CD4-positive, alpha-beta T cell treated with Interleukin-21 for 1 hour (primary cell): ENCODE measurements around the gene SUGCT.
A peak's percentile ranks its signal among the peaks of the same experiment; 100 is the strongest.

Source experiments
- DNase-seq: peaks from one replicate; pipeline ENCODE4 v3.0.0-alpha.2; 2020

SUGCT gene

DNA sequence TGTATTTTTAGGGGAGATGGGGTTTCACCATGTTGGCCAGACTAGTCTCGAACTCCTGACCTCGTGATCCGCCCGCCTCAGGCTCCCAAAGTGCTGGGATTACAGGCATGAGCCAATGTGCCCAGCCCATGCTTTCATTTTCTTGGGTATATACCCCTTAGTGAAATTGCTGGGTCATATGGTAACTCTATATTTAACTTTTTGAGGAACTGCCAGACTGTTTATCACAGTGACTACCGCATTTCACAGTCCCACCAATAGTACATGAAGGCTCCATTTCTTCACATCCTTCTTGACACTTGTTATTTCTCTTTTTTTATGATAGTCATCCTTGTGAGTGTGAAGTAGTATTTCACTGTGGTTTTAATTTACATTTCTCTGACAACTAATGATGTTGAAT is 134.0 kb downstream of the SUGCT start:
- DNase-seq, result peak; percentile 19

DNA sequence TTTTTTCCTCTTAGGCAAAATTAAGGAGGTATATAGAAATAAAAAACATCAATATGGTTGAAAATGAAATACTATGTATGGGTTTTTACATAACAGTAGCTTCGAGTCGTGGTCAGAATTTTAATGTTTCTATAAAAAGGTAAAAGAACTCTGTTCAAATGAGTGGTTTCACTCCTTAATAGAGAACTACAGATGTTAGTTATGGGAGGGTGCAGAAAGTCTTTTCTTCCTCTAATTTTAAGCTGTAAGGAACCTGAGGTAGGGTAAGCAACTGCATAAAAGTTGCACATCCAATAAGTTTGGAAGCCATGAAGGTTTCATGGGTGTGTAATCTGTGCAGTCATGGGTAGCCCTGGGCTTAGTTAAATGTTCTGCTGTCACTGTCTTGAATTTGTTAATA is 141.3 kb downstream of the SUGCT start:
- no peak for DNase-seq

GRCh38 chr7:40279991-40280390 is 145.2 kb downstream of the SUGCT start:
- DNase-seq, result no peak

DNA sequence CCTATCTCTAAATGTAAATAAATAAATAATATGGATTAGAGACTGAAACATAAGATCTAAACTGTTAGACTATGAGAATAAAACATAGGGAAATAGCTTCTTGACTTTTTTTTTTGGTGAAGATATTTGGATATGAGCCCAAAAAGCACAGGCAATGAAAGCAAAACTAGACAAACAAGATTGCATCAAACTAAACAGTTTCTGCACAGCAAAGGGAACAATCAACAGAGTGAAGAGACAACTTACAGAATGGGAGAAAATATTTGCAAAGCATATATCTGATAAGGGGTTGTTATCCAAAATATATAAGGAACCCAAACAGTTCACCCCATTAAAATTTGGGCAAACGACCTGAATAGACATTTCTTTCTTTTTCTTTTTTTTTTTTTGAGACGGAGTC is 148.1 kb downstream of the SUGCT start:
- no peak for DNase-seq

DNA sequence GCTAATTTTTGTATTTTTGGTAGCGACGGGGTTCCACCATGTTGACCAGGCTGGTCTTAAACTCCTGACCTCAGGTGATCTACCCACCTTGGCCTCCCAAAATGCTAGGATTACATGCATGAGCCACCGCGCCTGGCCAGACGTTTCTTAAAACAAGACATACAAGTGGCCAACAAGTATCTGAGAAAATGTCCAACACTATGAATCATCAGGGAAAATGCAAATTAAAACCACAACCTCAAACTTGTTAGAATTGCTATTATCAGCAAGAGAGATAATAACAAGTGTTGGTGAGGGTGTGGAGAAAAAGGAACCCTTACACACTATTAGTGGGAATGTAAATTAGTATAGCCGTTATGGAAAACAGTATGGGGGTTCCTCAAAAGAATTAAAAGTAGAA is 148.6 kb downstream of the SUGCT start:
- DNase-seq, result no peak

GRCh38 chr7:40288827-40289226 is 154.0 kb downstream of the SUGCT start:
- no peak for DNase-seq

DNA sequence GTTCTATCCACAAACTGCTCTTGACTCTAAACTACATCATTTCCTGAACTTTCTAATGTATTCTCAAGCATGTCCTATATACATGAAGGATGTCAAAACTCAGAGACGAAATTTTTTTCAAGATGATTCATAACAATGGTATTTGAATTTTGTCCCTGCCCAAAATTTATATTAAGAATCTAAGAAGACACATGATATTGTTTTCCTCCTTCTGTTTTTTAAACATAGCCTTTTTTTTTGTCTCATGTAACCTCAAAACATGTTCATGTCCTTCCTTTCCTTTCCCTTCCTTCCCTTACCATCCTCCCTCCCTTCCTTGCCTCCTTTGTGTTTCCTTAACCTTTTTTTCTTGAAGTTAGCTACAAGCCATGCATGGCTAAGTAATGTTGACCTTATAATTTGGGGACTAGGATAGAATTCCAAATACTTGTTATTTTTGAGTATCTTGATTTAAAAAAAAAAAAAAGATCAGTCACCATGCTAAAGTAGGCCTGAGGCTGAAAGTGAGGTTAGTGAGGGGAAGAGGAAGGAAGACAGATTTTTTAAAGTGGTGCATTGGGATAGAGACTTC is 163.0 kb downstream of the SUGCT start:
- DNase-seq, result no peak

DNA sequence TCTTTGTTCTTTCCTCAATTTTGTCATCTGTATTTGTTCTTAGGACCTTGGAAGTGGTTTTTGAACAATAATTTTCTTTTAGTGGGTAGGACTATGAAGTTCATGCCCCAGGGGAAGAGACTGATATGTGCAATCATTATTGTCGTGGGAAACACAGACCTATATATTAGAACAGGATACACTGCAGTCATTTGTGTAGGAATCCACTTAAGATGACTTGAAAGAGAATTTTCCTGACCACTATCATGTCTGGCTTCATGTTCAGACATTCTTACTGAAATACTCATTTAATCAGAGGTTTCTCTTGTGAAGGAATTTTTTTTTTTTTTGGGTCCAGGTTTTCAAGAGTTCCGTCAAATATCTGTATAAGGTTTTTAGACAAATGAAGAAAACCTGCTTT is 163.6 kb downstream of the SUGCT start:
- DNase-seq, result no peak

GRCh38 chr7:40299097-40299496 is 164.3 kb downstream of the SUGCT start:
- DNase-seq, result no peak

DNA sequence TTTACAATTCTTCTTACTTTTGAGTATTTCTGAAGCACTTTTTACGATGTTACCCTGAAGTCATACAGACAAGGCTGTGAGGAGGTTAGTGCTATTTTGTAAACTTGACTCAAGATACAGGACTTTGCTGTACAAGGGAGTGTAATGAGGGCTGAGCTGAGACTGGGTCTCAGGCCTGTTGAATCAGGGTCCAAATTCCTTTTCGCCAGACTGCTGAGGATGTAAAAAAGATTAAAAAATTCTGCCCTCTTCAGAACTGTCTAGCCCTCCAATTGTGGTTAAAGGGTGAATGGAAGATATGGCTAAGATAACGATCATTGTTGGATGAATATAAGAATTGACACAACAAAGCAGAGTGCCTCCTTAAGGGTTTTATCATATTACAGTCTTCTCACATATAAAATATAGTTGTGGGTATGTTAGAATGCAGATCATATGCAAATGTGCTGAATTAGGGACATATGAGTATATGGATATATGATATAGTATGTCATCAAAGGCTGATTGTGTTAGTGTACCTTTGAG is 165.4 kb downstream of the SUGCT start:
- DNase-seq, result no peak

DNA sequence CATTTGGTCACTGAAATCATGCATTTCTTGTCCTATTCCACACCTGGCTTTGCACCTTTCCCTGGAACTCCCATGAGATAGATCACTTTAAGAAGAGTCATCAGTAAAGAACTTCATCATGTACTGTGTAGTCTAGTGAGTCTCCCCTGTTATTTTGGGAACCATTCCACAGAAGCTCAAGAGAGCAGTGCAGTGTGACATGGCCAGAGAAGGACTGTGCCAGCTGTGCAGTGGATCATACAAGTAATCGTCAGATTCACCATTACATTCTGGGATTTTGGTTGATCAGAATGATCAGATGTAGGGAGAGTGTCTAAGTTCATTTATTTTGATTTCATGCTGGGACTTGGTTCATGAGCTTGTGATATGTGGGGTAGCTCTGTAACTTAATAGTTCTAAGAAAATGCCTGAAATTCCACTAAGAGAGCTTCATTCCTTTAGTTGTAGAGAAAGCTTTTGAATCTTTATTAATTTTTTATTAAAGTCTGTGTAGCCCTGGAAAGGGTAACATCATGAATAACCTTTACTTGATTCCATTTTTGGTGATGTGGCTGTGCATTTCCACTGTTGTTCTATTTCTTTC is 166.8 kb downstream of the SUGCT start:
- no peak for DNase-seq

DNA sequence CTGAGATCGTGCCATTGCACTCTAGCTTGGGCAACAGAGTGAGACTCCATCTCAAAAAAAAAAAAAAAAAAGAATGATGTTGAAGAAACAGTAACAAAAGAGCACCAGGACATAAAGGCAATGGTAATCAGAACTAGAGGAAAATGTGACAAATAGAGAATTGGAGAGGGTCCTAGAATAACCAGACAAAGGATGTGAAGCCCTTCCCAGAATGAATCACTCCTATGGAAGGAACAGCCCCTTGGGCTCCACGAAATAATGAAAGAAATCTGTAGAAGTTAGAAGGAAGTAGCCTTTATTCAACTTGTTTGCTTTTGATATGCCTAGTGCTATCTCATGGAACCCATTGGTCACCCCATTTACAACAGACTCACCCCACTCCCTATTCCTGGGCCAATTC is 169.2 kb downstream of the SUGCT start:
- no peak for DNase-seq

GRCh38 chr7:40305229-40305628 is 170.4 kb downstream of the SUGCT start:
- no peak for DNase-seq

GRCh38 chr7:40306025-40306424 is 171.2 kb downstream of the SUGCT start:
- DNase-seq, result no peak

DNA sequence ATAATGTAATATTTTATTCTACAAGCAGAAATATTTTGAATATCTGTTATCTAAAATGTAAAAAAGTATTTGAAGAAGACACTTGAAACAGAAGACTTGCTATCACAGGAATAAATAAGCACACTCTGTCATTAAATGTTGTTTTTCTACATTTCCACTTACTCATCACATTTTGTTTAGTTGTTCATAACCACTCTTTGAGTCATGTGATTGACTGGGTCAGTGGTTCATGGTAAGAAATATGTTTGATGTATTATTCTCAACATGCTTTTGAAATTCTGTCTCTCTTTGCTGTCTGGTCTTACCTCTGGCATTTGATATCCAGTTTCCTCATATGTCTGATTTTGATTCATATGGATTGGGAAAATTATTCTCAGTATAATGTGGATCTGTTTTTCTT is 171.8 kb downstream of the SUGCT start:
- DNase-seq, result no peak

- no peak for DNase-seq
Measured at GRCh38 chr7:40310258-40310657, 175.5 kb downstream of the SUGCT start.

DNA sequence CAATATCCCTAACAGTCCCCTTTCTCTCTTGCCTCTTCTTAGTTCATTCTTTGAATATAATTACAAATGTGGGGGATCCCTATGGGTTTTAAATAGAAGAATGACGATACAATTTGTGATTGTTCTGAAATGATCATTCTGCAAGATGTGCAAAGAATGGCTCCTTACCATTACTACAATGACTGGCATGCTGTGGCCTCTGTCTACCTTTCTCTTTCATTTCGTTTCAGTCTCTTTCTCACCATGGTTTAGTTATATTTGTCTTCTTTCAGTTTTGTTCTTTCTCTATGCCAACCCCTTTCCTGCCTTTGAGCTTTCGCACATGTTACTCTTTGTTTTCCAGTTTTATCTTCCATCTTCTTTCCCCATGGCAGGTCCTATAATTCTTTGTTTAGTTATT is 176.5 kb downstream of the SUGCT start:
- no peak for DNase-seq

DNA sequence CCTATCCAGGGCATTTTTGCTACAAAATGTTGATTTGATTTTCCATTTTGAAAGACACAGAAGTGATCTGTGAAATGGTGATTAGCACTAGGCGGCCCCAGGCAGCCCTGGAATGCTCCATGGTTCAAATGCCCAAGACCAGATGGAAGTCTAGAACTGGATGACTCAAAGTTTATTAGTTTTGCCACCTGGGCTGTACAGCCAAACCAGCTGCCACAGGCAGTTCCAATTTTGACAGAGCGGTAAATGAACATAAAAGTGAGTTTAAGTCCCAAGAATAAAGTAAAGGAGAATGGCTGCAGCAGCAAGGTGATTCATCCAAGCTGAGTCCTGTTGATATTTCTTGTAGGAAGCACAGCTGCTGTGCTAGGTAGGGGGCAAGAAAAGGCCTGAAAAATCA is 180.5 kb downstream of the SUGCT start:
- no peak for DNase-seq

- DNase-seq, result no peak
Measured at GRCh38 chr7:40316176-40316575, 181.4 kb downstream of the SUGCT start.

- DNase-seq, result no peak
Measured at GRCh38 chr7:40324914-40325313, 190.1 kb downstream of the SUGCT start.

GRCh38 chr7:40327113-40327512 is 192.3 kb downstream of the SUGCT start:
- no peak for DNase-seq

DNA sequence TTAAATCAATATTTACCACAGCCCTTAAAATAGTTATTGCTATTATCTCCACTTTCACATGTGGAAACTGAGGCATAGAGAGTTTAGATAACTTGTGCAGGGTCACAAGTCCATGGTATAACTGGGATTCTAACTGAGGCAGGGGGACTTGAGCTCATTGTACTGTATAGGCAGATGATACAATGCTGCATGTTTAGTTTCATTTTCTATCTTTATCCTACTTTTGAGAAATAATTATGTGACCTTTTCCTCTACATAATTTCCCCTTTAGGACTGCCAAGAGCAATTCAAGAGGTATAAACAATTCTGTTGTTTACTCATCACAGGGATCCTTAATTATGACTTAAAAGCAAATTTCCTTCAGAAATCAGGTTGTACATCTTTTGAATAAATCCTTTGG is 193.1 kb downstream of the SUGCT start:
- no peak for DNase-seq

DNA sequence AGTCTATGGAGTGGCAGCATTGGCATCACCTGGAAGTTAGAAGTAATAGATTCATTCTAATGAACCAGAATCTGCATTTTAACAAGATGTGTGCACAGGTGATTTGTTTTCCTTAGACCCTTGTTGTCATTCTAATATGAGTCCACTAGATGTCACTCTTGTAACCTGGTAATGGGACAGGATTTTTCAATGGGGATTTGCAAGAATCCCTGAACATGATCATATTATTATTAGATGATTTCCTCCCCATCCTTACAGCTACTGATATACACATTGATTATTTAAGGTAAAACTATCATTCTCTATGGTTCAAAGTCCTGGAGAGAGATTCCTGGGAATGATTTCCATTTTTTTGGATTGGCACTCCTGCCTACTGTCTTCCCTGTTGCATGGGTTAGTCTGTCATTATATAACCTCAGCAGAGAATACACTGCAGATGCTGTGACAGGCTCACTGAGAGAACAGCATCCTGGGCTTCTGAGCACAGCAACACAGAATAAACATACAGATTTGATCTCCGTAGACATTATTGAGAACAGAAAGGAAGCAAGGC is 194.9 kb downstream of the SUGCT start:
- DNase-seq, result peak; percentile 22

DNA sequence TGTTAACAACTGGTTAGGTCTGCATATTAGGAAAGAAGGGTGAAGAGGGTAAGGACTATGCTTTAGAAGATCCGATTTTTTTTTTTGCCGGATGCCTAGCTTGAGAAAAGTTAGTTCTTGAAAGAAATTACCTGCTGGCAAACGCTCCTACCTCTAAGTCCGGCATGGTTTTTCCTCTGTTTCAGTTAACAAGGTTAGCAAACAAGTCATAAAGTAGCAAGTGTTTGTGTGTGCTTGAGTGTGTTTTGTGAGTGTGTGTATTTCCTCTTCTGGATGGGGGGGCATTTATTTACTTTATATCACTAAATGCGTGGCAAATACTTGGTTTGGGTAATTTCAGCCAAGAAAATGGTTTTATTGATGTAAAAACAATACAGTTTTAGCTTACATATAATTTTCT is 195.6 kb downstream of the SUGCT start:
- no peak for DNase-seq

GRCh38 chr7:40331915-40332314 is 197.1 kb downstream of the SUGCT start:
- no peak for DNase-seq
